Panc1 (cell line): Measurements from ENCODE around the gene PVALB. TPM values are rescaled to one million over a fixed set of nuclear protein-coding genes. Genes with fewer than 3 reads are reported as not detected.
A peak's percentile ranks its signal among the peaks of the same experiment; 100 is the strongest.

ENCODE experiments used
- ATAC-seq: fragments of 200-7000 bp; cut with Tn5 transposase; 2 replicates; pipeline ENCODE4 v1.9.1; 2020; ENCODE audit warnings: mild to moderate bottlenecking, moderate library complexity
- BruUV-seq: library from RNA; stranded (reverse); fragments of 400-500 nt; replicated peaks from 2 replicates; lab custom pipeline; 2021; lab: Mats Ljungman, UMichigan
- CTCF ChIA-PET: fragments of 300-600 bp; sonication (Branson Sonifier 250); formaldehyde crosslinking; loops from one replicate; lab custom pipeline; 2022; ENCODE audit warnings: antibody characterized with exemption; lab: Charles Lee
- POLR2A ChIA-PET: fragments of 300-600 bp; sonication (Branson Sonifier 250); formaldehyde crosslinking; loops from one replicate; lab custom pipeline; 2022; ENCODE audit warnings: antibody characterized with exemption; lab: Charles Lee
- DNase-seq: peaks from one replicate; pipeline ENCODE4 v3.0.0-alpha.2; 2010; ENCODE audit warnings: low read depth, low spot score
- H3K27ac ChIP-seq: 2 replicates; pipeline ENCODE4 v1.5.1; 2011; ENCODE audit warnings: mild to moderate bottlenecking, low read length, inconsistent platforms
- H3K27me3 ChIP-seq: fragments of 200-500 bp; sonication (Bioruptor generic); 2 replicates; pipeline ENCODE4 v1.6.0; 2014; ENCODE audit warnings: low read length, inconsistent platforms; ENCODE audit not compliant: control insufficient read depth, insufficient read depth
- H3K36me3 ChIP-seq: fragments of 200-500 bp; sonication (Bioruptor generic); 2 replicates; pipeline ENCODE4 v1.5.1; 2014; ENCODE audit warnings: inconsistent platforms, mild to moderate bottlenecking, low read length, moderate library complexity; ENCODE audit not compliant: control insufficient read depth, insufficient read depth
- H3K4me1 ChIP-seq: 2 replicates; pipeline ENCODE4 v1.5.1; 2011; ENCODE audit warnings: inconsistent platforms, mild to moderate bottlenecking, low read length, moderate library complexity; ENCODE audit not compliant: control insufficient read depth, insufficient read depth
- H3K4me3 ChIP-seq, 2 experiments: 2 replicates each; pipeline ENCODE4 v1.5.1; 2011 to 2012; ENCODE audit warnings: low read depth in 2 of 2, low read length in 2 of 2, mild to moderate bottlenecking in 2 of 2, inconsistent platforms in 1 of 2, moderate library complexity in 1 of 2
- H3K9me3 ChIP-seq: fragments of 200-500 bp; sonication (Bioruptor generic); 2 replicates; pipeline ENCODE4 v1.5.1; 2014; ENCODE audit warnings: low read depth, mild to moderate bottlenecking, inconsistent platforms, low read length, moderate library complexity; ENCODE audit not compliant: control insufficient read depth, insufficient read depth
- CTCF ChIP-seq: fragments of 450-650 bp; IDR thresholded peaks from 2 replicates; pipeline ENCODE4 v1.5.1; 2017; ENCODE audit warnings: mild to moderate bottlenecking
- POLR2AphosphoS5 ChIP-seq: IDR thresholded peaks from 2 replicates; pipeline ENCODE4 v1.6.1; 2012; ENCODE audit warnings: mild to moderate bottlenecking, low read depth, low read length, moderate library complexity
- REST ChIP-seq, 2 experiments: IDR thresholded peaks; 2 replicates each; pipeline ENCODE4 v1.6.1; 2011 to 2012; ENCODE audit warnings: low read depth in 2 of 2, control low read depth in 1 of 2, low read length in 1 of 2, mild to moderate bottlenecking in 1 of 2, moderate library complexity in 1 of 2; ENCODE audit not compliant: insufficient read depth in 1 of 2
- SIN3A ChIP-seq: IDR thresholded peaks from 2 replicates; pipeline ENCODE4 v1.6.1; 2012; ENCODE audit warnings: low read depth, mild to moderate bottlenecking, low read length, moderate library complexity, borderline replicate concordance; ENCODE audit not compliant: insufficient read depth
- TCF7L2 ChIP-seq: IDR thresholded peaks from 2 replicates; pipeline ENCODE4 v1.6.1; 2011; ENCODE audit warnings: mild to moderate bottlenecking, low read depth, low read length, inconsistent platforms
- in situ Hi-C: cut with HindIII; loops from 2 replicates; pipeline ENCODE4 v1.10.0; 2016; ENCODE audit warnings: low sequenced_read_pairs, low pct_unique_long_range_greater_than_20kb
- intact Hi-C: fragments of 100-400 bp; cut with micrococcal nuclease; formaldehyde crosslinking; loops from one replicate; pipeline ENCODE4 v1.10.0; 2022; ENCODE audit not compliant: unreplicated experiment
- total RNA-seq: library from RNA; stranded (reverse); gene quantifications from one replicate; pipeline ENCODE4 v1.2.1, GENCODE V29; 2021; ENCODE audit not compliant: unreplicated experiment

The PVALB gene
- total RNA-seq, 1 experiment from 2014 or later, result not detected

- in situ Hi-C loops (no loop called here), intact Hi-C loops (loop anchor here (2.0 kb wide), 2 partner anchors 73 to 309 kb away; no protein-coding TSS in a partner anchor)
- H3K27me3 ChIP-seq, result no peaks in the 10 kb centered on the region
- H3K27ac ChIP-seq, result no peak overlapping the region
- ChIA-PET CTCF (interaction anchor here (0.5 to 1.4 kb wide), 12 partner anchors 10 to 1493 kb away, joined by 3 to 9 read pairs (median 3); no protein-coding TSS in a partner anchor), POLR2A (no interaction called here)
- DNase-seq, result peak; percentile 64
- H3K4me1 ChIP-seq, result no peaks in the 10 kb centered on the region
- BruUV-seq, result no TSS peak
- H3K36me3 ChIP-seq, result no peaks in the 10 kb centered on the region
- no peaks in the 10 kb centered on the region for H3K9me3 ChIP-seq
- TF ChIP-seq POLR2AphosphoS5 (no peak), CTCF (peak; percentile 99), SIN3A (no peak), REST (IDR thresholded peaks at IDR 0.05; ENCODE audit: insufficient read depth in 1 of 2, low read depth in 2 of 2, low read length in 1 of 2) (peak in 1 of 2 experiments; percentile 63; a peak in 1 of 4 replicates), TCF7L2 (no peak)
- peak; percentile 95 for ATAC-seq
- 0 out of 4 replicates have a peak overlapping the region, but pooled peaks of 1 of the 2 experiments have one; percentile 18 for H3K4me3 ChIP-seq
These were observed 39.4 kb upstream of the PVALB start for GRCh38 chr22:36856121-36856791.

- intact Hi-C loops, result no loop called here
- no peaks in the 10 kb centered on the region for H3K9me3 ChIP-seq
- no peak for TF ChIP-seq POLR2AphosphoS5
- TF ChIP-seq REST (IDR thresholded peaks at IDR 0.05; ENCODE audit: insufficient read depth in 1 of 2, low read depth in 2 of 2, low read length in 1 of 2), result no peak
- no peak for TF ChIP-seq CTCF
- no peak for TF ChIP-seq TCF7L2
- TF ChIP-seq SIN3A, result no peak
- H3K36me3 ChIP-seq, result no peaks in the 10 kb centered on the region
- no TSS peak for BruUV-seq
- H3K4me3 ChIP-seq, result no peak overlapping the region
- POLR2A ChIA-PET, result no interaction called here
- CTCF ChIA-PET, result interaction anchor here (0.6 to 1.4 kb wide), 5 partner anchors 12 to 308 kb away, joined by 3 to 4 read pairs (median 3); no protein-coding TSS in a partner anchor
- no peak overlapping the region for H3K27ac ChIP-seq
- in situ Hi-C loops, result no loop called here
- no peaks in the 10 kb centered on the region for H3K27me3 ChIP-seq
- no peaks in the 10 kb centered on the region for H3K4me1 ChIP-seq
- DNase-seq (no peak), ATAC-seq (no peak)
These were observed 38.6 kb upstream of the PVALB start for GRCh38 chr22:36855478-36855877.
